ENCODE measurements around the gene SARS2.
"Not testable (repeated sequence)": the region's sequence is repeated elsewhere in the genome, so short reads cannot be mapped to it uniquely, and the experiment has no call there.

The SARS2 gene

DNA sequence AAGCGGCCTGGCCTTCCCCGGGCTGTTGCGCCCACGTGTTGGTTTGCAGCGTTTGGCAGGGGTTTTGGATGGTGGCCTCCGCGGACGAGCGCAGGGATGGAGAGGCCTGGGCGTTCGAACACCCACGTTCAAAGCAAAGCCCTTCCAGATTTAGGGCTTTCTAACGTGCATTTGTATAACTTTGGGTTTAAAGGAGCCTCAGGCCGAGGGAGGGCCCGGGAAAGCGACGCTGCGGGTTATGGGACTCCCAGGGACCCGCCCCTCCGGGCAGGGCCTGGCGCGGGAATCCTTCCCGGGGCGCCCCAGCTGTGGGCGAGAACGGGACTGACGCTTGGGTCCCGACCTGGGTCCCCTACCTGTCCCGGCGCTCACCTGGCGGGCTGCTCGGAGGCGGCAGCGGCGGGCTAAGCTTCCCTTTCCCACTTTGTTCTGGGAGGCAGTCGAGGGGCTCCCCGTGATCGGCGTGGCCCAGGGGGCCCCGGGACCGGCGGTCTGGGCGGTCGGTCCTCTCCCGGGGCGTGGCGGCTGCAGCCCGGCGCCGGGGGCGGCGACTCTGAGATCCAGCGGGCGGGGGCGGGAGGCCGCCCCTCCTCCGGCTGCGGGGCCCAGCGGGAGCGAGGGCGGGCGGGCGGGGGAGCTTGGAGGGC is 44.8 kb upstream of the SARS2 start, which contains the start of gene FBXO17:
TSS of gene FBXO17 (minus strand) at position 529 of the 647 bp plus-strand sequence. CDS start 25,423 bp downstream, outside the sequence.
- peak; percentile 48 for DNase-seq (ENCODE audit: low spot score)
- TF ChIP-seq CTCF (IDR thresholded peaks at IDR 0.05; ENCODE audit: borderline replicate concordance, control extremely low read depth, extremely low read depth, insufficient read depth, missing control alignments), result no peak
- in situ Hi-C loops (cut with MboI; ENCODE audit: low sequenced_read_pairs, unreplicated experiment), result no loop called here

DNA sequence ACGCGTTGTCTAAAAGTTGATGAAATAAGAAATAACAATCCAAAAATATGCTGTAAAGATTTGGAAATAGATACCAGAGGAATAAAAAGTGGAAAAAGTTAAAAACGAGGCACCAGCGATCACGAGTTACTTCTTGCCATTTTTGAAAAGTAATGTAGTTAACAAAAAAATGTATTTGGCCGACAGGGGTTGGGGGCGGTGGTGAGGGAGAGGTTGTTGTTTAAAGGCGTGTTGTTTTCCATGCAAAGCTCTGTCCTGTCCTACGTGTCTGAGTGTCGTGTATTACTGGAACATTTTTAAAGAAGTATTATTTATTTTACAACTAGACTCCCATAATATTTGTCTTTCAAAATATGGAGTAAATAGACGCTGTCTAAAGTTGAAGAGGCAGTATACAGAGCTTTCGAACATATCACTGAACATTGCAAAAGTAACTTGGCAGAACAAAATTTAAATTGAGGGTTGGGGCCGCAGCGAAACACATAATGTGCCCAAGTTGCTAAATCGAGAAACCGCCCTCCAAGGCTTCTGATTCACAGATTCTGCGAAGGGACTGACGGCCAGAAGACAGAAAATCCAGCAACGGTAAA is 44.2 kb upstream of the SARS2 start:
- TF ChIP-seq CTCF (IDR thresholded peaks at IDR 0.05; ENCODE audit: borderline replicate concordance, control extremely low read depth, extremely low read depth, insufficient read depth, missing control alignments), result no peak
- in situ Hi-C loops (cut with MboI; ENCODE audit: low sequenced_read_pairs, unreplicated experiment), result no loop called here
- no peak for DNase-seq (ENCODE audit: low spot score)

DNA sequence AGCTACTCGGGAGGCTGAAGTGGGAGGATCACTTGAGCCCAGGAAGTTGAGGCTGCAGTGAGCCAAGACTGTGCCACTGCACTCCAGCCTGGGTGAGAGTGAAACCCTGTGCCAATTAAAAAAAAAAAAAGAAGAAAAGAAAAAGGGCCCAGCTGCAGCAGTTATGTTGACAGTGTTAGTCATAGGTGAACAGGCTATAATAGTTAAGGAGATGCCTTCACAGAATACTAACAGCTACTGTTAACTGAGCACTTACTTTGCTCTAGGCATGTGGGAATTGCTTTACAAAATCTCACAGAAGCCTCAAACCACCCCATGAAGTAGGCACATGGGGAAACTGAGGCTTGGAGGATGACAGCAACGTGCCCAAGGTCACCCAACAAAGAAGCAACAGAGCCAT is 41.1 kb upstream of the SARS2 start:
- no peak for DNase-seq (ENCODE audit: low spot score)
- in situ Hi-C loops (cut with MboI; ENCODE audit: low sequenced_read_pairs, unreplicated experiment), result no loop called here
- no peak for TF ChIP-seq CTCF (IDR thresholded peaks at IDR 0.05; ENCODE audit: borderline replicate concordance, control extremely low read depth, extremely low read depth, insufficient read depth, missing control alignments)

- TF ChIP-seq CTCF (IDR thresholded peaks at IDR 0.05; ENCODE audit: borderline replicate concordance, control extremely low read depth, extremely low read depth, insufficient read depth, missing control alignments), result no peak
- in situ Hi-C loops (cut with MboI; ENCODE audit: low sequenced_read_pairs, unreplicated experiment), result no loop called here
- DNase-seq (ENCODE audit: low spot score), result no peak
Observed at GRCh38 chr19:38970664-38971532, 40.3 kb upstream of the SARS2 start.

DNA sequence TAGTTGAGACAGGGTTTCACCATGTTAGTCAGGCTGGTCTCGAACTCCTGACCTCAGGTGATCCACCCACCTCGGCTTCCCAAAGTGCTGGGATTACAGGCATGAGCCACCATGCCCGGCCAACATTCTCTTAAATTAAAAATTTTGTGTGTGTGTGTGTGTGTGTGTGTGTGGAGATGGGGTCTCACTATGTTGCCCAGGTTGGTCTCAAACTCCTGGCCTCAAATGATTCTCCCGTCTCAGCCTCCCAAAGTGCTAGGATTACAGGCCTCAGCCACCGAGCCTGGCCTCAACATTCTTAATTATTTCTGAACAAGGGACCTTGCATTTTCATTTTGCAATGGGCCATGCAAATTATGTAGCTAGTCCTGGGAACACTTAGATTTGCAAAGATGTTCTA is 35.6 kb upstream of the SARS2 start:
- in situ Hi-C loops (cut with MboI; ENCODE audit: low sequenced_read_pairs, unreplicated experiment); DNase-seq (ENCODE audit: low spot score): not testable (repeated sequence)

- no peak for DNase-seq (ENCODE audit: low spot score)
- TF ChIP-seq CTCF (IDR thresholded peaks at IDR 0.05; ENCODE audit: borderline replicate concordance, control extremely low read depth, extremely low read depth, insufficient read depth, missing control alignments), result no peak
- in situ Hi-C loops (cut with MboI; ENCODE audit: low sequenced_read_pairs, unreplicated experiment), result no loop called here
Observed at GRCh38 chr19:38964738-38965137, 34.2 kb upstream of the SARS2 start.

GRCh38 chr19:38959618-38960017 is 29.1 kb upstream of the SARS2 start:
- TF ChIP-seq CTCF (IDR thresholded peaks at IDR 0.05; ENCODE audit: borderline replicate concordance, control extremely low read depth, extremely low read depth, insufficient read depth, missing control alignments), result no peak
- no peak for DNase-seq (ENCODE audit: low spot score)
- in situ Hi-C loops (cut with MboI; ENCODE audit: low sequenced_read_pairs, unreplicated experiment), result no loop called here
